Posterior vena cava (tissue), 2 donors: Measurements from ENCODE around the gene CDKN2C. TPM values are rescaled to one million over a fixed set of nuclear protein-coding genes. Genes with fewer than 3 reads are reported as not detected.
"Not testable (repeated sequence)": the region's sequence is repeated elsewhere in the genome, so short reads cannot be mapped to it uniquely, and the experiment has no call there.

Experiments used
- DNase-seq: peaks from one replicate; pipeline ENCODE4 v3.0.0-alpha.2; 2020; ENCODE audit warnings: low spot score
- intact Hi-C, 2 donors: fragments of 100-400 bp; cut with DNase I; formaldehyde crosslinking; loops; one replicate each; pipeline versions ENCODE4 v1.14.1 to v1.14.2; 2022 to 2023
- long read RNA-seq, 2 donors: library from polyadenylated mRNA; unstranded; transcript quantifications; one replicate each; pipeline ENCODE4 v2.0.0, GENCODE V29; 2020 to 2021
- total RNA-seq, 2 donors: library from RNA; stranded (reverse); fragmentation: NEBNext Ultra II Directional; extraction: Animal tissue kit (Norgen Biotek cat#: 25700); gene quantifications; one replicate each; pipeline ENCODE4 v1.2.1, GENCODE V29; 2021
- donor health status: DM: yes; HTN: yes; CAD: no.
- donor health status: DM: yes; HTN: yes; CAD: no.

Gene CDKN2C
- total RNA-seq: 10 to 100 TPM; 11.2 to 20.5 TPM
- long read RNA-seq, donor 1, transcript CDKN2C-203 (3 exons, 2,086 nt): major isoform, 5 of 11 reads
- long read RNA-seq, donor 1, partial matches to known transcripts: 1 of 11 reads
- long read RNA-seq, donor 1, other reads (novel, unspliced or antisense): 1 of 11 reads
- long read RNA-seq, donor 2, transcript CDKN2C-202 (2 exons, 1,220 nt): major isoform, 13 of 18 reads
- long read RNA-seq, donor 2, transcript CDKN2C-203 (3 exons, 2,086 nt): minor isoform, 5 of 18 reads
- long read RNA-seq, donor 2, partial matches to known transcripts: 0 of 18 reads
- long read RNA-seq, donor 2, other reads (novel, unspliced or antisense): 0 of 18 reads

- DNase-seq: peak; percentile 93
- intact Hi-C loops: no loop called here
Measured at GRCh38 chr1:50969611-50970508, at the start of gene CDKN2C. Gene CDKN2C (plus strand): TSS chr1:50970245. CDS start chr1:50970369, 124 bp downstream.

- intact Hi-C loops: no loop called here
- no peak for DNase-seq
Measured at GRCh38 chr1:50920409-50920808, 49.6 kb upstream of the CDKN2C start.

GRCh38 chr1:50921029-50921428 is 49.0 kb upstream of the CDKN2C start:
- no peak for DNase-seq
- intact Hi-C loops: no loop called here

DNA sequence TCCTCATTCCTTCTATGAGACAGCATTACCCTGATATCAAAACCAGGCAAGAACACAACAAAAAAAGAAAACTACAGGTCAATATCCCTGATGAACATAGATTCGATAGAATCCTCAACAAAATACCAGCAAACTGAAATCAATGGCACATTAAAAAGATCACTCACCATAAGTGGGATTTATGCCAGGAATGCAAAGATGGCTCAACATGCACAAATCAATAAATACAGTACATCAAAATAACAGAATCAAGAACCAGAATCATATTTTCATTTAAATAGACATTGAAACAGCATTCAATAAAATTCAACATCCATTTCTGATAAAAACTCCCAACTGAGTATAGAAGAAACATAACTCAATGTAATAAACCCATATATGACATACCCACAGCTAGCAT is 46.5 kb upstream of the CDKN2C start:
- intact Hi-C loops: no loop called here
- no peak for DNase-seq

DNA sequence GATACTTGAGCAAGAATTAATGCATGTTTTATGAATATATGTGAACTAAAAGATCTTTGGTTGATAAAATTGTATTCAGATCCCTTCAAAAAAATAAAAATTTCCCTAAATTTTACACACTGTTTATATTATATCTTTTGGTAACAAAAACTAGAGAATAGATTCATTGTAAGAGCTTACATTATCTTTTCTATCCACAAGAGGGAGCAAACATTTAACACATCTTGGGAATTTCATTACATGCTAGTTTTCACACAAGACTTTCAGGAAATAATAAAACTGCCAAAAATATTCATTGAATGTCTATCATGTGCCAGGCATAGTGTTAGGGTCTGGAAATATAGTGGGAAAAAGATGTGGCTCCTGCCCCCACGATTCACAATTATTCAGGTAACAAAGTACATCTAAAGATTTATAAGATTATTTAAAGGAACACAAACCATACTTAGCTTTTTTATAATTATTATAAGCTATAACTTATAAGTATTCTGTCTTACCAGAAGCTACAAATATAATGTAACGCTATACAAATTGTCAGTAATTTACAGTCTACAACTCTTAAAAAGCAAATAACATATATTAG is 40.6 kb upstream of the CDKN2C start:
- no peak for DNase-seq
- intact Hi-C loops: loop anchor here in 1 of 2 donors (5.0 kb wide), 1 partner anchor 1128 kb away; the partner anchor contains the start of genes BTF3L4 and TXNDC12

DNA sequence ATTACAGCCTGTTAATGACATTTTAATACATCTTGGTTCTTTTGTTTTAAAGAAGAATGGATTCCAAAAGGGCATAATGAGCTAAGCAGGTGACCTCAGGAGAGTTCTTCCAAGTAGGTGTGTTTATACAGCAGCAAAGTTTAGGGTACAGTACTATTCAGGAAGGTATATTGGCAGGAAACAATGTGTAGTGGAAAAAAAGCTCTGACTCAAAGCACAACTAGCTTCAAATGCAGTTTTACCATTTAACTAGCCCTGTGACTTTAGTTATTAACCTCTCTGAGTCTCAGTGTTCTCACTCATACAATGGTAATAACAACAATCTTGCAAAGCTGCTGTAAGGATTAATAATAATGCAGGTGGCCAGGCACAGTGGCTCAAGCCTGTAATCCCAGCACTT is 39.9 kb upstream of the CDKN2C start:
- no peak for DNase-seq
- intact Hi-C loops: no loop called here

DNA sequence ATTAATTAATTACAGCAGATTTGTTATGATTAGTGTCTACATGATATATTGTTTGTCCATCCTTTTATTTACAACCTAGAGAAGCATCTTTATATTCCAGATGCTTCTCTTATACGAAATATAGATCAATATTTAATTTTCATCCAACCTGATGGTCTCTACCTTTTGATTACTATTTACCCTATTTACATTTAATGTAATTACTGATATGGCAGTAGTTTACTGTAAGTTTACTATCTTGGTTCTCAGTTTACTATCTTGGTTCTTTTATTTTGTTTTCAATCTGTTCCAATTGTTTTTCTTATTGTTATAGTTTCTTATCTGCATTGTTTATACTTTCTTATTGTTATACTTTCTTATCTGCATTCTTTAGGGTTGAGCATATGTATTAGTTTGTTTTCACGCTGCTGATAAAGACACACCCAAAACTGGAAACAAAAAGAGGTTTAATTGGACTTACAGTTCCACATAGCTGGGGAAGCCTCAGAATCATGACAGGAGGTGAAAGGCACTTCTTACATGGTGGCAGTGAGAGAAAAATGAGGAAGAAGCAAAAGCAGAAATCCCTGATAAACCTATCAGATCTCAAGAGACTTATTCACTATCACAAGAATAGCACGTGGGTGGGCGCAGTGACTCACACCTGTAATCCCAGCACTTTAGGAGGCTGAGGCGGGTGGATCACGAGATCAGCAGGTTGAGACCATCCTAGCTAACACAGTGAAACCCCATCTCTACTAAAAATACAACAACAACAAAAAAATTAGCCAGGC is 38.9 kb upstream of the CDKN2C start:
- no peak for DNase-seq
- intact Hi-C loops: no loop called here

GRCh38 chr1:50932043-50932442 is 38.0 kb upstream of the CDKN2C start:
- intact Hi-C loops, DNase-seq: not testable (repeated sequence)

DNA sequence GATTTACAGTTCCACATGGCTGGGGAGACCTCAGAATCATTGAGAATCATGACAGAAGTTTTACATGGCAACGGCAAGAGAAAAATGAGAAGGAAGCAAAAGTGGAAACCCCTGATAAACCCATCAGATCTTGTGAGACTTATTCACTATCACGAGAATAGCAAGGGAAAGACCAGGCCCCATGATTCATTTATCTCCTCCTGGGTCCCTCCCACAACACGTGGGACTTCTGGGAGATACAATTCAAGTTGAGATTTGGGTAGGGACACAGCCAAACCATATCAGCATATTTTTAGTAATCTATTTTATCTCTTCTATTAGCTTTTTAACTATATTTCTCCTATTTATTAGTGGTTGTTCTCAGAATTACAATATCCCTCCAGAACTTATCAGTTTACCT is 36.3 kb upstream of the CDKN2C start:
- intact Hi-C loops, DNase-seq: not testable (repeated sequence)

GRCh38 chr1:50934838-50935237 is 35.2 kb upstream of the CDKN2C start:
- no peak for DNase-seq
- intact Hi-C loops: no loop called here

GRCh38 chr1:50935276-50935675 is 34.8 kb upstream of the CDKN2C start:
- DNase-seq, intact Hi-C loops: not testable (repeated sequence)

DNA sequence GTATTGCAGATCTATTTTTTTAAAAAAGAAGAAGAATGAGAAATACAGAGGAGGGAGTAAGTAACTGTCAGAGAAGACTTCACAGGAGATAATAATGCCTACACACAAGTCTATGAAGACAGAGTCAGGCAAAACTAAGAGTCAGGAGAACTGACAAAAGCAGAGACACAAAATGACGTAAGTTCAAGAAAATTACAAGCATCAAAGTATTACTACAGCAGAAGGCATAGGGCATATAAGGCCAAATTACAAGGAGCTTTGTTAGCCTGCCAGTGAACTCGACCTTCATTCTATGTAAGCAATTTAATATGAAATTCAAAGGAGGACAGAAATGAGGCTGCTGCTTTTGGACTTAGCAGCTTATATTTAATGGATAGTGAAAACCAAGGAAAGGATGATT is 33.7 kb upstream of the CDKN2C start:
- DNase-seq: no peak
- intact Hi-C loops: no loop called here

DNA sequence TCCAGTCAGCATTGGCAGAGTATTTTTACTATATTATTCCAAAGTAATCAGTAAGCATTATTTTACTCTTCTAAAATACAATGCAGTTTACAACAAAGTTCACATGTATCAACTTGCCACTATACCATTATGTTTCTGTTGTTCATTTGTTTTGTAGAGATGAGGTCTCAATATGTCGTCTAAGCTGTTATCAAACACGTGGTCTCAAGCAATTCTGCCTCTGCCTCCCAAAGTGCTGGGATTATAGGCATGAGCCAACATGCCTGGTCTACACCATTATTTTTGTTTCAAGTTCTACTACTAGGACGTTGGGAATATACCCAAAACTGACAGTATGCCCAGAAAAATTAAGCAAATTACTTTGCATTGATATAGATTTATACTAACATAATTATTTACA is 29.8 kb upstream of the CDKN2C start:
- no peak for DNase-seq
- intact Hi-C loops: no loop called here

GRCh38 chr1:50942334-50942733 is 27.7 kb upstream of the CDKN2C start:
- DNase-seq: no peak
- intact Hi-C loops: no loop called here

- intact Hi-C loops: no loop called here
- DNase-seq: no peak
Measured at GRCh38 chr1:50949286-50949982, 20.6 kb upstream of the CDKN2C start.

DNA sequence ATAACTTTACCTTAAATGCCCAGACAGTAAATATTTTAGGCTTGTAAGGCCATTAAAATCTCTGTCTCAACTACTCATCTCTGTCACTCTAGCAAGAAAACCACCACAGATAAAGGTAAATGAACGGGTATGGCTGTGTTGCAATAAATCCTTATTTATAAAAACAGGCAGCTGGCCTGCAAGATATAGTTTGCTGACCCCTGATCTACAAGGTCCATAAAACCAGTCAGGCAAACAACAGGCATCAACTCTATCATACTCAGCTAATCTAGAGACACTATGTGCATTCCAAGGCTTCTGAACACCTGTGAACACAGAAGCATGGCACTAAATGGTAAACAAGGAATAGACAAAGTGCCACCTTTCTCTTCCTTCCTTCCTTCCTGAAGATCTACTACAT is 19.6 kb upstream of the CDKN2C start:
- intact Hi-C loops: no loop called here
- no peak for DNase-seq

GRCh38 chr1:50952566-50952965 is 17.5 kb upstream of the CDKN2C start:
- intact Hi-C loops, DNase-seq: not testable (repeated sequence)

DNA sequence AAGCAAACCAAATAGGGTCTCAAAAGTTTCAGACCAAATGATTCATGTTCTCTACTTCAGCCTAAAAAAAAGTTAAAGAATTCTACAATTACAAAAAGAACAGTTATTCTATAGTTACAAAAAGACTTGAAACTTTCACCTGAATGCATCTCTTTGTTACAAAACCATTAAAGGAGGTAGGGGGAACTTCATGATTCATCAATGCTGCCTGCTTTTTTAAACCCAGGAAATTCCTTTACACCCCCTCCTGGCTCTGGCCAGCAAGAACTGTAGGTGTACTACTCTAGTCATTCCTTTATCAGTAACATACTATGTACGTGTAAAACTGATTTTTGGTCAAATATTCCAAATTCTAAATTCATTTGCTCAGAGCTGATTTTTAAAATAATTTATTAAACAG is 14.9 kb upstream of the CDKN2C start:
- DNase-seq: no peak
- intact Hi-C loops: no loop called here
